HG03521 (cell line): ENCODE data around the gene RUNX1.

Source experiments
- ATAC-seq: cut with Tn5 transposase; IDR thresholded peaks from one replicate; pipeline ENCODE4 v1.9.1; 2021; ENCODE audit warnings: mild to moderate bottlenecking, moderate library complexity; ENCODE audit not compliant: unreplicated experiment

The RUNX1 gene

DNA sequence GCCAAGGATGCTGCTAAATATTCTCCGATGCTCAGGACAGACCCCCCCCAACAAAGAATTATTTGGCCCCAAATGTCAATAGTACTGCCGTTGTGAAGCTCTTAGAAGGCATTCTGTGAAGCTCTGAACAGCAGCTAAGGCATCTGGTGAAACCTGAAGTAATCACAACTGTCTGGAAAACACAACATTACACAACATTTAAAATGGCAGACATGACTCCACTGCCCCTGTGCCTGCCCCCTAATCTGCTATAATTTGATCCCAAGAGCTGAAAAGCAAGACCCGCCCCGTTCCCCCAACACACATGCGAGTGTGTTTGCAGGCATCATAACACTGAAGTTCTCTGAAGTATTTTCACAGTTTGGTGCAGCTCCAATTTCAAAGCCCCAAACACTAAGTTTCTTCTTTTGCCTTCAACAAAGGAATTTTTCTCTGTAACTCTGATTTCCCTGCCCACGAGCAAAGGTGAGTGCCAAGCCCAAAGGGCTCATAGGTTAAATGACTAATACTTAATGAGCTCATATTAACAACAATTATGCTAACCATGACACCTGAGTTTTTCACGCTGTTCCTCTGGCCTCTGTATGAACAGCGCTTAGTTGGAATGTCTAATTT is 251.1 kb downstream of the RUNX1 start:
- ATAC-seq = no peak

DNA sequence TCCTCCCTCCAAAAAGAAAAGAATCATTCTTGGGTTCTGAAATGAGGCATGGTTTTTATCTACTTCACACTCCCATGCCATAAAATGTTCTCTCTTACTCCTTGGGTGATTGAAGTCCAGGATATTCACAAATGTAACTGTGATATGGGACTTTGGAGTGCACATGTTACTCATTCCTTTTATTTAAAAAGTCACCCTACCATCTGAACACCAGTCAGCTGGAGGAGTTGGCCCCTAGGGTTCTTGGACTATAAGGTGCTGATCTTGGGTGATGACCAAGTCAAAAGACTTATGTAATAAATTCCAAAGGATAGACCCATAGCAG is 251.9 kb downstream of the RUNX1 start:
- ATAC-seq = no peak

DNA sequence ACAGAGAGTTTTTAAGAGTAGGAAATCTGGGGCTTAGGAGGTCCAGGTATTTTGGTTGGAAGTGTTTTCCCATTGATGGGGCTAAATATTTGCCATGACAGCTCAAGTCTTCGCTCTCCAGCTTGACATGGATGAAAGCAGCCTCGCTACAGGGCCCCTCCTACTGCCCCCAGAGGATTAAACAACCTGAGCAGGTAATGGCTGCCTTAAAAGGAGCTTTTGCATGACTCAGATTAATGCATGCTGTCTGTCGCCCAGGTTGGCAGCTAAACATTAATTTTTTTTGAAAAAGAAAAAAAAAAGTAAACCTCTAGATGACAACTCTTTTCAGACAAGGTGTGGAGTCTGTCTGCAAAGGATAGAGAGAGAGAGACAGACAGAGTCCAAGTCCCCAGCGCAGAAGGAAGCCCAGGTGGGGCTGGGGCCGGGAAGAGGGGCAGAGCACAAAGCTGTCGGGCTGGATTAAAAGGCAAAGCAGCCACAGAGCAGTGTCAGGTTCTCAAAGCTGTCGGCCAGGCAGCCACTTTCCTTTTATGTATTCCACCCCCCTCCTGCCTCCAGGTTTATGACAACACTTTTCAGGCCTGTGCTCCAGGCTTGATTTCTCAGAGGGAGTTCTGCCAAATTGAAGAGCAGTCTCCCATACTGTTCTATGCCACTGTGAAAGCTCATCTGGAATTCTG is 252.4 kb downstream of the RUNX1 start:
- no peak for ATAC-seq

DNA sequence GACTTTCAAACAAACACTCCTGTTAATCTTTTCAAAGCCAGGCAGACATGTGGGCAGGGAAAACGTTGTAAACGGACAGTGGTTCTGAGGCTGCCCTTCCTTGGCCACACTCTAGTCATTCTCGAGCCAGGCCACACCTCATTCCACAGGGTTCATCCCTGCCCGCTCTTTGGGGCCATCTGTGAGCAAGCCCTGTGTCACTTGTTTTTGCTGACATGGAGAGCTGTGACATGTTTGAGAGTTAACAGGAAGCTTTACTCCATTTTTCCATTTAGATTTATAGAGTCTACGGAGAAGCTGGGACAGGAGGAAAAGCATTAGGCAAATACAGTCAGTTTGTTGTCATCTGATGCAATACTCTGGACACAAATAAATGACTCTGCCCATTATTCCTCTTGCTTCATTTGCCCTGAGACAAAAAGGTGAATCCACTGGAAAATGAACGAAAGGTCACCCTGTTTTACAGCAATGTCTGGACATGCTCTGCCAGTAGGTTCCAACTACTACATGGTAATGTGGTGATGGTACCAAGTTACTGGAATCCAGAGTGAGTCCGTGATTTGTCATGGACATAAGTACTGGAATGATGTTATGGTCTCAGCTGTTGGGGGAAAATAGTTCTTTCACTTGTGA is 253.4 kb downstream of the RUNX1 start:
- ATAC-seq = no peak

DNA sequence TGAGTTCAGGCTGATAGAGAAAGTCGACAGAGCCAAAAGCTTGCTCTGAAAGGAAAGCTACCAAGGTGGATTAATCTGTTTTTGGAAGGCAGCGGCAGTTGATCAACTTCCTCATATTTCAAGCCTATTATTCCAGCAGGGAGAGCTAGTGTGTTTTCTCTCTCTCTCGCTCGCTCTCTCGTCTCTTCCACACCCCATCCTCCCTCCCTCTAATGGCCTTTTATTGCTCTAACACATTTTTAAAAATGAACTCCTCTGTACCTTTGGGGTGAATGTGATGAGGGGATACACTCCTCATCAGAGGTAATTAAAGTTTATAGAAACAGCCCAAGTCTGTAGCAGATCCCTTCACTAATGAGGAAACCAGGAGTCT is 253.9 kb downstream of the RUNX1 start:
- ATAC-seq = no peak

DNA sequence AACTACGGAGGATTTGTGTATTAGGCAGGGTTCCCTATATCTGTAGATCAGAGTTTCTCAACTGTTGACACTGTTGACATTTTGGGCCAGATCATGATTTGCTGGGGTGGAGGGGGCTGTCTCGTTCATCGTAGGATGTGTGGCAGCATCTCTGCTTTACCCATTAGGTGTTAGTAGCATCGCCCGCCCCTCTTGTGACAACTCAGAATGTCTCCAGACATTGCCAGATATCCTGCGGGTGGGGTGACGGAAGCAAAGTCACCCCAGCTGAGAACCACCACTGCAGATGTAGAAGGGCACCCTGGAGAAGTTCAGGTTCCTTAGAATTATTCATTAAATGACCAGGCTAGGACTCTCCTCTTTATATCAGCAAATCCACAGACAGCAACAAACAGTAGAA is 254.4 kb downstream of the RUNX1 start:
- no peak for ATAC-seq

DNA sequence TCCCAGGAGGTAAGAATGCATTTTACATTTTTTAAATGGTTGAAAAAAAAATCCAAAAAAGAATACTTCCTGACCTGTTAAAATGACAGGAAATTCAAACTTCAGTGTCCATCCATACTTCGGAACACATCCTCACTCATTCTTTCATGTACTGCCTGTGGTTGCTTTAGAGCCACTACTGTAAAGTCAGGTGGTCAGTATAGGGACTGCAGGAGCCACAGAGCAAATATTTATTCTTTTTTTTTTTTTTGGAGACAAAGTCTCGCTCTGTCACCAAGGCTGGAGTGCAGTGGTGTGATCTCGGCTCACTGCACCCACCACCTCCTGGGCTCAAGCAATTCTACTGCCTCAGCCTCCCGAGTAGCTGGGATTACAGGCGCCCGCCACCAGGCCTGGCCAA is 255.6 kb downstream of the RUNX1 start:
- no peak for ATAC-seq

DNA sequence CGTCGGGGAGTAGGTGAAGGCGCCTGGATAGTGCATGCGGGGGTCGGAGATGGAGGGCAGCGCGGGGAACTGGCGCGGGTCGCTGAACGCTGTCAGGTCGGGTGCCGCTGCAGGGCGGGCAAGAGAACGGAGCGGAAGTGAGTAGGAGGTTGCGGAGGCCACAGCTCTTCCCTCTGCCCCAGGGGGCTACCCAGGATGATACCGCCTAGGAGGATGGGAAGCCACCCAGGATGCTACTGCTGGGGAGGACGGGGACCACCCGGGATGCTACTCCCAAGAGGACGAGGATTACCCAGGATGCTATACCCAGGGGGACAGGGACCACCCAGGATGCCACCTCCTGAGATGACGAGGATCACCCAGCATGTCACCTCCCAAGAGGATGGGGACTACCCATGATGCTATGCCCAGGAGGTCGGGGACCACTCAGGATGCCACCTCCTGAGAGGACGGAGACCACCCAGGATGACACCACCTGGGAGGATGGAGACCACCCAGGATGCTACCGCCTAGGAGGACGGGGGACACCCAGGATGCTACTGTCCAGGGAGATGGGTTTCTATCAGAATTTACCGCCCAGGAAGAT is 256.5 kb downstream of the RUNX1 start:
- ATAC-seq = no peak

DNA sequence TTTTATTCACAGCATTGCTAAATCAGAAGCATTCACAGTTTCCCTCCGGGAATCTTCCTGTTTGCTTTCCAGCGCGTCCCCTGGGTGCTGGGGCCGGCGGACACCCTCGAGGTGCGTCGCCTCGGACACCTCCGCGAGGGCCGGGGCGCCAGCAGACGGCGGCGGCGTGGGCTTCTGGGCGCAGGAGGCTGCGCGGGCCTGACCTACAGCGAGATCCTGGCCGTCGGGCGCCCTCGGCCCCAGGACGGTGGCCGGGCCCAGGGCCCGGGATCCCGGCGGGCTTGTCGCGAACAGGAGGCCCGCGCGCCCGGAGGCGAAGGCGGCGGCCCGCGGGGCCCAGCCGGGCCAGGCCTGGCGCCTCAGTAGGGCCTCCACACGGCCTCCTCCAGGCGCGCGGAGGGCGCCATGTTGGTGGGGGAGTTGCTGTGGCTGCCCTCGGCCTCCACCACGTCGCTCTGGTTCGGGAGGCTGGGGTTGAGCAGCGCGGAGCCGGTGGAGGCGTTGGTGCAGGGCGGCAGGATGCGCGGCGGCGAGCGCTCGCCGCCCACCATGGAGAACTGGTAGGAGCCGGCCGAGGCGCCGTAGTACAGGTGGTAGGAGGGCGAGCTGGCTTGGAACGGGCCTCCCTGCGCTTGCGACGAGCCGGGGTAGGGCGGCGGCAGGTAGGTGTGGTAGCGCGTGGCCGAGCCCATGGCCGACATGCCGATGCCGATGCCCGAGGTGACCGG is 257.2 kb downstream of the RUNX1 start:
- no peak for ATAC-seq

DNA sequence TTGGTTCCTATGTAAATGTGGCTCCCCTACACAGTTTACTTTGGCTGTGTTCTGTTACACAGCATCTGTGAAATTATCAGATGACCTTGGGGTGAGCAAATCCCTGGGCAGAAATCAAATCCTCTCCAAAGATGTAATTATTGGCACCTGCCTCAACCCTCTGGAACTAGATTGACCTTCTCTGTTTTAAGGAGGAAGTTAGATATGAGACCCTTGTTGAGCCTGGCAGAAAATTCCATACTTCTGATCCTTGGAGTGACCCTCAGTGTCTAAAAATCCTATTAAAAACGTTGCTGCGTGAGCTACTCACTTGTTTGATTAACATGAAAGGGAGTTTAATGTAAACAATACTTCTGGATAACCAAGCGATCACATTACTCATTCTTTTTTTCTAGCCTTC is 258.3 kb downstream of the RUNX1 start:
- ATAC-seq = no peak

DNA sequence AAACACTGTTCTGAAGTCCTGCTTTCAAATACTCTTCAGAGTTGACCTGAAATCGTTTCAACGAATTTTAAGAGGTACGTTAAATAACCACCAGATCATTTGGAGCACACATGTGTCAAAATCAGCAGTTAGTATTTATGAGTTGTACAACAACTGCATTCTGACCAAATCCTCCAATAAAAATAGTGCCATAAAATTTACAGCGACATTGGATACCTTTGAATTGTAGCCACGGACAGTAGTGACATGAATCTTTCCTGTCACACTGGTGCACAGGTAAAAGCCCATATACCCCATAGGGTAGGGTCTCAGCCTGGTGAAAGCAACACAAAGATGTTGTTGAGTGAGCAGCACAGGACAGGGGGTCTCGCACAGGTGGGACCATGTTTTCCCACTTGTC is 258.8 kb downstream of the RUNX1 start:
- ATAC-seq = no peak

DNA sequence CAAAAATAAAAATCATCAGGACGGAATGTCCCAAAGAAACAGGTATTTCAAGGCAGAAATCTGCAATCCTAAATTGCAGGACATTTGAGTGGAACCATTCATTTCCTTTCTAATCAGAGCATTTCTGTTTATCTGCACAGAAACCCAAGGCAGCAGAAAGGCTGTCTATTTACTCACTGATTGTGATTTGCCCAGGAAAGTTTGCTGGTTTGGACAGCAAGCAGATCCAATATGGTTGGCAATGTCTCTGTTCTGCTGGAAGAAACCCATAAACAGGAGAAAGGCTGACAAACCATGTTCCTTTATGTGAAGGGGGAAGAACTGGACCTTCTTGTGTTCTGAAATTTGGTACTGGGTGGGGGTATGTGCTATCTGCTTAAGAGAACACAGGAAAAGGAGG is 260.2 kb downstream of the RUNX1 start:
- no peak for ATAC-seq

DNA sequence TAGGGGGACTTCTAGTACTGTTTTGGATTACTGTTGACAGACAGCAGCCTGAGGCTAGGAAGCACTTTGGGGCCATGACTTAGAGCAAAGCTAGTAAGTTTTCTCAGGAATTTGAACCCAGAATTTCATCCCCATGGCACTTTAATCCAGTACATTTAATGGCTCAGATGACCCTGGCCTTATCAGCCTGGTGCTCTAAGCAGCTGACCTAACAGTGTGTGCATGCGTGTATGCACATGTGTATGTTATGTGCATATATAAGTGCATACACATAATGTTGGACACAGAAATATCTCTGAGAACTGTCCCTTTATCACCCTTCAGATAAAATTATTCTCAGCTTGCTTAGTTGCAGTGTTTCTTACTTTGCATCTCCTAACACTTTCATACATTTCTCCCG is 265.3 kb downstream of the RUNX1 start:
- no peak for ATAC-seq

DNA sequence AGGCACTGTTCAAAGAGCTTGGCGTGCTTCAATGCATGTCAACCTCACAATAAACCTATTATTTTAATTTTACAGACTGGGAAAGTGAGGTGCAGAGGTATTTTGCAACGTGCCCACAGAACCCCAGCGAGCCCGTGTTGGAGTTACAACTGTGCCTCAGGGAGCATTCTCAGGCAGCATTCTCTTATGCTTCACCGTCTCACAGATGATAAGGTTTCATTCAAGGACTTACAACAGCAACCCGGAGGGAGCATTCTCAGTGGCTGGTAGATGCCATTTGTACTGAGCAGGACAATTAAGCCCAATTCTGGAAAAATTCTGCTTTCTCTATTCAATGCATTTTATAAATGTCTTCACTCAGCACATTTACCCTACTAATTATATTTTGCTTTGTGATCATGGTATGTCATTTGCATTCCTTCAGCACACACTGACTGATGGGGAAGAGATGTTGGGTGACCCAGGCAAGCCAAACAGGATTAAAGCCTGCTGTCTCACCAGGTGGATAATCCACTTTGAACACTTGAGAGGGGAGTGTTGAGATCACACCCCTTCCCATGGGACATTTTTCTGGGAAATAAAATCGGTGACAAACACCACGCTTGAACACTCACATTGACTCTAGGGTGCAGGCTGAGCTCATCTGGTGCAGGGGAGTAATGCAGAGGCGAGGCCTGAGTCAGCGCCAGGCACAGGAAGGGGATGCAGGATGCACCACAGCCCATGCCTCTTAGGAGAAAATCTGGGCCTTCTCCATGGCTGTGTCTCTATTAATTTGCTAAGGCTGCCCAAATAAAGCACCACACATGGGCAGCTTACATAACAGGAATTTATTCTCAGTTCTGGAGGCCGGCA is 266.4 kb downstream of the RUNX1 start:
- ATAC-seq = no peak

DNA sequence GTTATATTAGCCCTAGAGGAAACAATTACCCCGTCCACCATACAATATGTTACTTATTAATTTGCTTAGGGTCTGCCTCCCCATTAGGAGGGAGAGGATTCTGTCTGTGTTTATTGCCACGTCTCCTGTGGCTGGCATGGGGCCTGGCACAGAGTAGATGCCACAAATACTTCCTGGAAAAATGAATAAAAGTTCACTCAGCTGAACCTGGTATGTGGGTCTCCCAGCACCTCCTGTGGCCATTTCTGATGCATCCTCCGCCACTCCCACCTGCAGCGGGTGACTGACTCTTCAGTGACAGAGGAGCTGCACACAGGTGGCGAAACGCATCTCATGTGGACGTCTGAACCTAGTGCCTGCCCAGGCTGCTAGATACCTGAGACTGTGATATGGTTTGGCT is 267.6 kb downstream of the RUNX1 start:
- no peak for ATAC-seq

DNA sequence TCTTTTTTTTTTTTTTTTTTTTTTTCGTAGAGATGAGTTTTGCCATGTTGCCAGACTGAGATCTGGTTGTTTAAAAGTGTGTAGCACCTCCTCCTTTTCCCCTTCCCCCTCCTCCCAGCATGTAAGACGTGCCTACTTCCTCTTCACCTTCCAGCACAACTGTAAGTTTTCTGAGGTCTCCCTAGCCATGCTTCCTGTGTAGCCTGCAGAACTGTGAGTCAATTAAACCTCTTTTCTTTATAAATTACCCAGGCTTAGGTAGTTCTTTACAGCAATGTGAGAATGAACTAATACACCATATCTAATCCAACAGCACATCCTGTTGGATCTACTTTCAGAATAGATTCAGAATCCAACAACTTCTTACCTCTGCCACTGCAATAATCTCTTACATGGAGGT is 269.2 kb downstream of the RUNX1 start:
- no peak for ATAC-seq

DNA sequence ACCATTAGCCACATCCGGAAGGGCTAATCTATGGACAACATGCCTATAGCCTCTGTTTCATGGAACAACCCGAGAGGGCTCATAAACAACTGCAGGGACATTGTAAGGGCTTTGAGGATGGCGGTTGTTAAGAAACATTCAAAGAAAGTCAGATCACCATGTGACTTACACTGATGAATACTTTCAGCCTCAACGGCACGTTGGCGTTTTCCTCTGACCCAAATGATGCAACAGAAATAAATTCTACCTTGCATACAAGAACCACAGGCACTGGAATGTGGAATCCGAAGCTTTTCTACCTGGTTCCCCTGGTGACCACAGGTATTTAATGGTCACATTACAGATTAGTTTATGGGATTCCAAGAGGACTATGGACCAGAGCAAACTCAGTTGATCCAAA is 273.3 kb downstream of the RUNX1 start:
- ATAC-seq = no peak

DNA sequence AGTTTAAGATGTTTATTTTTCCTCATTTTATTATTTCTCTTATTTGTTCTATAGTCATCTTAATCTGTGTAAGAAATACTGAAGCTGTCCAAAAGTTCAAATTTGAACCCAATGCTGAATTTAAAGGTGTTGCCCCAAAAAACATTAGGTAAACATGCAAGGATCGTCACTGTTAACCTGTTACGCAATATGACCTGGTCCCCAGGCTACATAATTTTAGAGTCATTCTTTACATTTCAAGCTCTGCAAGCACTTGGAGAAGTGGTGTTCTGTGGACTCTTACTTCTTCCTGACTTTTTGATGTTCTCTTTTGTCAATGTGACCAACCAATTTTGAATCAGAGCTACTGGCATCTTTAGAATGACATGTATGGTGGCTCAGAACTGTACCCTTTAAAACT is 274.4 kb downstream of the RUNX1 start:
- no peak for ATAC-seq

DNA sequence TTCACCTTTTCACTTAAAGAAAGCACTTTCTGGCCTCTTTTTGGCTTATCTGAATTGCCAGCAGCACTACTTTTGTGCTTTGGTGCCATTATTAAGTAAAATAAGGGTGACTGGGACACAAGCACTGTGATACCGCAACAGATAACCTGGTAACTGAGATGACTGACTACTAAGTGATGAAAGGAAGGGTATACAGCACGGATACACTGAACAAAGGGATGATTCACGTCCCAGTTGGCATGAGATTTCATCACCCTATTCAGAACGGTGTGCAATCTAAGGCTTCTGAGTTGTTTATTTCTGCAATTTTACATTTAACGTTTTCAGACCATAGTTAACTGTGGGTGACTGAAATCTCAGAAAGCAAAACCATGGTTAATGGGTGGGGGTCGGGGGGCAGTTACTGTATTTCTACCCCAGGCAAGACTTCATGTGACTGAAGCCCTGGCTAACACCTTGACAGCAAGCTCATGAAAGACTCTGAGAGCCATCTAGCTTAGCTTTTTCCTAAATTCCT is 277.5 kb downstream of the RUNX1 start:
- no peak for ATAC-seq

DNA sequence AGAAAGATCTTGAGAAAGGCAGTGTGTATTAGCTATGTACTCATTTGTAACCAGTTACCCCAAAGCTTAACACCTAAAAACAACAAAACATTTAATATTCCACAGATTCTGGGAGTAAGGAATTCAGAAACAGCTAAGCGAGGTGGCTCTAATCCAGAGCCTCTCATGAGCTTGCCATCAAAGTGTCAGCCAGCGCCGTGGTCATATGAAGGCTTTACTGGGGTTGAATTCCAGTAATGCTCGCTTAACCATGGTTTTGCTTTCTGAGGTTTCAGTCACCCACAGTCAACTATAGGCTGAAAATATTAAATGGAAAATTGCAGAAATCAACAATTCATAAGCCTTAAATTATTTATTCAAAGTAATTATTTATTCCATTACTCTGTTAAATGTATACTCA is 278.5 kb downstream of the RUNX1 start:
- ATAC-seq = no peak

DNA sequence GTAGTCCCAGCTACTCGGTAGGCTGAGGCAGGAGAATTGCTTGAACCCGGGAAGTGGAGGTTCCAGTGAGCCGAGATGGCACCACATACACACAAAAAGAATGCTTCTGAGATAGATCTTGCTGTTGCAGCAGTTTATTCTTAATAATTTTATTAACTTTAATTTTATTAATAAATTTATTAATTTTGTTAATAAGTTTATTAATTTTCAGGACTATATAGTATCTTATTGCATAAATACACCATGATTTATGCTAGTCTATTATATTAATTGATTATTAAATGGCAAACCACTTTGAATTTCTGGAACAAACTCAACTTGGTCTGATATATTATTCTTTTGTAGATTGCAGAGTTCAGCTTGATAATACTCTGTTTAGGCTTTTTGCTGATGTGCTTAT is 280.8 kb downstream of the RUNX1 start:
- ATAC-seq = no peak
